Measurements from ENCODE around the gene LAMB4. TPM values are rescaled to one million over a fixed set of nuclear protein-coding genes. Genes with fewer than 3 reads are reported as not detected.

LAMB4 gene
- total RNA-seq, 2 donors from 2014 or later = not detected

DNA sequence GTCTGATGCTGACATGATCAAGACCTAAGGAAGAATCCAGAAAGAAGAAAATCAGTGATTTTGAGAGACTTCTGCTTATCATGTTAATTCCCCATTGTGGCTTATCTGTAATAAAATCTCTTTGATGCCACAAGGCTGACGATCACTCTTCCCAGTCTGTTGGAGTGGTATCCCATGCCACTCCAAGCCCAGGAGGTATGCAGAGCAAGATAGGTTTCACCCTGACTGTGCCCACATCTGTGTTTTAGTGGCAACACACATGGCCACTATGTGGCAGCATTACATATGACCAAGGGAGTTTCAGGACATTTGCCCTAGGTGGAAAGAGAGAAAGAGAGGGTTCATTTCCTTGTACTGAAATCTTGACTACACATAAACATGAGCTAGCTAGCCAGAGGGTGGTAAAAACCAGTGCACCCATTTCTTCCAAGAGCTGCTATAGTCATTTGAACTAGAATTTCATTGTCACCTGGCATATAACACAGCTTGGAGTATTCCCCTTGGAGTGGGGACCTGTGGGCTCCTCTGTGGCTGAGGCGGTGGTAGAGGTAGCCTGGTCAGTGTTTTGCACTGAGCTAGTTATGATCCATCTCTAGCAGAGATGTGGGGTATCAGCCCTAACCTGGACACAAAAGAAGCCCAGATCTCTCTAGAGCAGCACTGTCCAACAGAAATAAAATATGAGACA lies 20.8 kb downstream of the LAMB4 start:
- no peak overlapping the region for H3K27ac Mint-ChIP-seq
- H3K4me1 Mint-ChIP-seq (ENCODE audit: low read depth in 2 of 2) = no peaks in the 10 kb centered on the region
- ATAC-seq (no peak), DNase-seq (ENCODE audit: low spot score) (no peak)
- H3K9me3 Mint-ChIP-seq = no peaks in the 10 kb centered on the region
- no peaks in the 10 kb centered on the region for H3K36me3 Mint-ChIP-seq
- H3K27me3 Mint-ChIP-seq = no peaks in the 10 kb centered on the region
- H3K4me3 Mint-ChIP-seq = no peak overlapping the region

GRCh38 chr7:108108131-108108530 lies 22.0 kb downstream of the LAMB4 start:
- H3K36me3 Mint-ChIP-seq = no peaks in the 10 kb centered on the region
- no peaks in the 10 kb centered on the region for H3K27me3 Mint-ChIP-seq
- no peaks in the 10 kb centered on the region for H3K4me1 Mint-ChIP-seq (ENCODE audit: low read depth in 2 of 2)
- DNase-seq (ENCODE audit: low spot score) (no peak), ATAC-seq (no peak)
- H3K9me3 Mint-ChIP-seq = no peaks in the 10 kb centered on the region
- no peak overlapping the region for H3K27ac Mint-ChIP-seq
- no peak overlapping the region for H3K4me3 Mint-ChIP-seq

DNA sequence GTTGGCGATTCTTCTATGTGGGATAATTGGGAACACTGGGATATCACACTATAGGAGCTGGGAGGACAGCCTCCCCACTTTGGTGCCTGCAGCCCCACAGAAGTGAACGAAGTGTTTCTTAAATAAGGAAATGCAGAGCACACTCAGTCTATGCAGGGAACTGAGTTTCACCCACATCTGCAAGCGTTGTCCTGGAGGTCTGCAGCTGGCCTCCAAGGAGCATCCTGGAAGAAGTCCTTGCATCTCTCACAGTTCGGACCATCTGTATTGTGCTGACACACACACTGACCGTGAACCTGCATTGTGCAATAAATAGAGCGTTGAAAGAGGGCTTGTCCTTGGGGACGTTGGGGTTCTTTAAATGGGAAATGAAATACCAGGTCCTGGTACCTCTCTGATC lies 25.8 kb downstream of the LAMB4 start:
- peaks cover 0 to under 1% of the 10 kb centered on the region in 2 donors for H3K27me3 Mint-ChIP-seq
- no peak overlapping the region for H3K27ac Mint-ChIP-seq
- no peak overlapping the region for H3K4me3 Mint-ChIP-seq
- DNase-seq (ENCODE audit: low spot score) (no peak), ATAC-seq (no peak)
- H3K4me1 Mint-ChIP-seq (ENCODE audit: low read depth in 2 of 2) = no peaks in the 10 kb centered on the region
- no peaks in the 10 kb centered on the region for H3K9me3 Mint-ChIP-seq
- H3K36me3 Mint-ChIP-seq = no peaks in the 10 kb centered on the region

DNA sequence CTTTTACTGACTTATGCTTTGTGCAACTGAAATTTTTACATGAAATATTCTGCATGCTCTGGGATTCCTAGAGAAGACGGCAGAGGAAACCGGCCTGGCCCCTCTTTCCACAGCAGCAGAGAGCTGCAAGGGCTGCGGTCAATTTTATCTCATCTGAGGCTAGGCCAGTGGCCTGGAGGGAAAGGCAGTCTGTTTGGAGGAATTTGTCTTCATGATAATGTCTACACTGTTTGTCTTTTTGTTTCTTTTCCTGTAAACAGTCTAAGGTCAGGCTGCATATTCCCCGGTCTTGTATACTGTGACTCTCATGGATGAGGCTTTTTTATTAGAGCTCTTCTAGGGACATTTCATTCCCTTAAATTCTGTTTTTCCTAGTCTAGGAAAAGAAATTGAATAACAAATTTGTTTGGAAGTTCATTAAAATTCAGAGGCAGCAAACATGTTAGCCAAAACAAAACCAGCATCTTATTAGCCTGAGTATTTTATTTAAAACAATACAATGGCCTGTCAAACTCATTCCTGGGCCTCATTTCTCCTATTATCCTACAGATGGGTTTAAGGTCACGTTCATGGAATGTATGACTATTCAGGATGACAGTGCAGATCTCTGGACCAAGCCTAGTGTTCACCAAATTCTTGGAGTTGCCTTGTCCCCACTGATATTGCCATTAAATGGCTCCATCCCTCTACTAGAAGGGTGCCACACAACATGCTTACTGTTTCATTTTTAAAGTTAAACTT lies 26.4 kb downstream of the LAMB4 start:
- ATAC-seq (no peak), DNase-seq (ENCODE audit: low spot score) (no peak)
- Mint-ChIP-seq H3K4me3 (no peak overlapping the region), H3K27me3 (peaks cover 4 to 6% of the 10 kb centered on the region in 2 donors), H3K4me1 (ENCODE audit: low read depth in 2 of 2) (no peaks in the 10 kb centered on the region), H3K36me3 (no peaks in the 10 kb centered on the region), H3K27ac (no peak overlapping the region), H3K9me3 (no peaks in the 10 kb centered on the region)

DNA sequence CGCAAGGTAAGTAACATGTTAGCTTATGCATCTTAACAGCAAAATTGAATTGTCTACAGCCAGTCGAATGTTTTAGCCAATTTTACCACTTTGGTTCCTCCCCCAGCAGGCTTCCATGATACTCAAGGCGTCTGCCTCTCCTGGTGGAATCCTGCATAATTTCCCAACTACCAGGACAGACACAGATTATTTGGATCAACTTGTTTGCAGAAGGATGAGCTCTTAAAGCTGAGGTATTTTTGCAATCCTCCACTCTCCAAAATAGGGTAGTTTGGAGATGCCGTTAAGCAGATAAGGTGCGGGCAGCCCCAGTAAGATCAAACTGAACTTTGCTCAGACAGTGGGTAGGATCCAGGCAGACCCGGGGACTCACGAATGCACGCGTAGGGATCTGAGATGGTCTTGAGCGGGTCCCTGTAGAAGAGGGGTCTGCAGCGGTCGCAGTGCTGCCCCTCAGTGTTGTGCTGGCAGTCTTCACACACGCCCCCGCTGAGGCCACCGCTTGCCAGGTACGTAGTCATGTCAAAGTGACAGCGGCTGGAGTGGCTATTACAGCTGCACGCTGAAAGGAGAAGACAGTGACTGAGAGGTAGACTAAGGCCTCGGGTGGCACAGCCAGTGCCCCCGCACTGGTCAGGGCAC lies 27.4 kb downstream of the LAMB4 start:
- peaks cover 4 to 7% of the 10 kb centered on the region in 2 donors for H3K27me3 Mint-ChIP-seq
- no peaks in the 10 kb centered on the region for H3K4me1 Mint-ChIP-seq (ENCODE audit: low read depth in 2 of 2)
- DNase-seq (ENCODE audit: low spot score) = no peak
- no peak overlapping the region for H3K4me3 Mint-ChIP-seq
- H3K36me3 Mint-ChIP-seq = no peaks in the 10 kb centered on the region
- H3K9me3 Mint-ChIP-seq = no peaks in the 10 kb centered on the region
- no peak overlapping the region for H3K27ac Mint-ChIP-seq
- peak in 1 of 2 donors; percentile 20 for ATAC-seq

- Mint-ChIP-seq H3K4me3 (no peak overlapping the region), H3K9me3 (no peaks in the 10 kb centered on the region)
- DNase-seq (ENCODE audit: low spot score) = no peak
Measured at GRCh38 chr7:108101759-108102158, 28.4 kb downstream of the LAMB4 start.

DNA sequence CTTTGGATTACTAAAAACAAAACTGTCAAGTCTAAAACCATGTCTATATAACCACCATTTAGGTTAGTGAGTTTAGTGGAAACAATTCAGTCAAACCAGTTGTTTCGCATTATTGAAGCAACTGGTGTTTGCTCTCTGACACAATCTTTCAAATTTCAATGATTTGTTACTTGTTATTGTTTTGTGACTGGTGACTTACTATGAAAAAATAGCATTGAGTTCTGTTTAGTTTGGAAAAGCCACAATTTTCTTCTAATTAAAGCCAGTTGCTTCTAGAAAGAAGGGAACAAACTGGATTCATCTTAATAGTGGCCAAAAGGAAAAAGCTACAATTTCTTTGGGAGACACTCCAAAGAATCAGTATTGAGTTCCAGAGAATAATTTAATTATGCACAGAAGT lies 30.4 kb downstream of the LAMB4 start:
- DNase-seq (ENCODE audit: low spot score) = no peak
- Mint-ChIP-seq H3K27ac (no peak overlapping the region), H3K36me3 (no peaks in the 10 kb centered on the region)

More at GRCh38 chr7:108101759-108102158, 28.4 kb downstream of the LAMB4 start:
- ATAC-seq = no peak
- Mint-ChIP-seq H3K27ac (no peak overlapping the region), H3K27me3 (peaks cover 4 to 7% of the 10 kb centered on the region in 2 donors), H3K36me3 (no peaks in the 10 kb centered on the region), H3K4me1 (ENCODE audit: low read depth in 2 of 2) (no peaks in the 10 kb centered on the region)

DNA sequence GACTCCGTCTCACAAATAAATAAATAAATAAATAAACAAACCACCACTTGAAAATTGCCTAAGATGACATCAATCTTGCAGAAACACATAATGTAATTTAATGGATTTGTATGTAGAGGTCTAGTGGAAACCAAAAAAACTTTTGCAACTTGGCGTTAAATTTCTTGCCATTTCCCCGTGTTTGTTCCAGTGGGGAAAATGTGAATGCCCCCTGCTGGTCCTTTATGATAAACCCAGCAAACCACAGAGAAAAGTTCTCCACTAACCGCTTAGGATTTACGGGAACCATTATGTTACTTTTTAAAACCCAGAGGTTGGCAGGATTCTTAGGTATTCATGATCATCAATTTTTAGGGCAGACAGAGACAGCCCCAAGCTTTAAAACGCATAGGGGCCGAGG lies 32.5 kb downstream of the LAMB4 start:
- H3K27ac Mint-ChIP-seq = no peak overlapping the region
- H3K4me3 Mint-ChIP-seq = no peak overlapping the region
- H3K27me3 Mint-ChIP-seq = peaks cover 14 to 28% of the 10 kb centered on the region in 2 donors
- no peaks in the 10 kb centered on the region for H3K36me3 Mint-ChIP-seq
- DNase-seq (ENCODE audit: low spot score) (no peak), ATAC-seq (no peak)
- no peaks in the 10 kb centered on the region for H3K4me1 Mint-ChIP-seq (ENCODE audit: low read depth in 2 of 2)
- no peaks in the 10 kb centered on the region for H3K9me3 Mint-ChIP-seq

More for the DNA sequence above, 30.4 kb downstream of the LAMB4 start:
- H3K4me1 Mint-ChIP-seq (ENCODE audit: low read depth in 2 of 2) = no peaks in the 10 kb centered on the region
- peaks cover 10 to 21% of the 10 kb centered on the region in 2 donors for H3K27me3 Mint-ChIP-seq
- no peak overlapping the region for H3K4me3 Mint-ChIP-seq
- H3K9me3 Mint-ChIP-seq = no peaks in the 10 kb centered on the region
- no peak for ATAC-seq

GRCh38 chr7:108096996-108097395 lies 33.2 kb downstream of the LAMB4 start:
- H3K4me1 Mint-ChIP-seq (ENCODE audit: low read depth in 2 of 2) = no peaks in the 10 kb centered on the region
- ATAC-seq = no peak

DNA sequence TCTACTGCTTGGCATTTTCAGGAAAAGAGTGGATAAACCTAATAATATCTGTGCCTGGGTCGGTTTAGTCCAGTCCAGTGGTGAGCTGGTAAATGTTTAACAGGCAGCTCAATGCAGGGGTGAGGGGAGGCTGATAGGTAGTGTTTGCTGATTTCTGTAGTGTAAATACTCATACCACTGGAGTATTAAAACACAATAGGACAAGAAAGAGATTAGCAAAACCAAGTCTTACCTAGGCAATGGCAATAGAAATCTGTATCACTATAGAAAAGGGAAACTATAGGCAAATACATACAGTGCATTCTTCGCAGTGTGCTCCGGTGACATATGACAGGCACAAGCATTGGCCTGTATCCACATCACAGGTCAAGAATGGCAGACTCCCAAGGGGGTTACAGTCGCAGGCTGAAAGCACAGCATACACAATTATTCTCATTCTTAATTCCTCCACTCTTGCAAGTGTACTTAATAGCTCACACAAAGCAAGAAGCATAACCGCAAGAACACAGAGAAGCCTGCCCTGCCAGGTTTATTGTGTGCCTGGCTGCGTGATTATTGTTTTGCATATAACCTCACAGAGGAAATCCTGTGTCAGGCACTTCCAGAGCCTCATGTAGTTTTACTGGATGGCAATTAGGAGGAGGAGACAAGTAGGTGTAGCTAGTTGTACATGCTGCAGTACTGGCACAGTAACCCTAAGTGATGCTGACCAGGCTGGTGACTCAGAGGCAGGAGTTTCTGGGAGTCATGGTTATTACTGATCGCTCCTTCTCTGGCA lies 35.0 kb downstream of the LAMB4 start:
- no peak for DNase-seq (ENCODE audit: low spot score)
- Mint-ChIP-seq H3K27ac (no peak overlapping the region), H3K27me3 (peaks cover 14 to 37% of the 10 kb centered on the region in 2 donors), H3K36me3 (no peaks in the 10 kb centered on the region), H3K4me3 (no peak overlapping the region), H3K9me3 (no peaks in the 10 kb centered on the region), H3K4me1 (ENCODE audit: low read depth in 2 of 2) (peaks cover 0 to 3% of the 10 kb centered on the region in 2 donors)
- ATAC-seq = no peak

More at GRCh38 chr7:108096996-108097395, 33.2 kb downstream of the LAMB4 start:
- Mint-ChIP-seq H3K4me3 (no peak overlapping the region), H3K9me3 (no peaks in the 10 kb centered on the region), H3K27me3 (peaks cover 14 to 28% of the 10 kb centered on the region in 2 donors), H3K27ac (no peak overlapping the region), H3K36me3 (no peaks in the 10 kb centered on the region)
- DNase-seq (ENCODE audit: low spot score) = no peak

GRCh38 chr7:108094346-108094745 lies 35.8 kb downstream of the LAMB4 start:
- peaks cover 14 to 37% of the 10 kb centered on the region in 2 donors for H3K27me3 Mint-ChIP-seq
- no peak overlapping the region for H3K27ac Mint-ChIP-seq
- H3K4me1 Mint-ChIP-seq (ENCODE audit: low read depth in 2 of 2) = peaks cover 0 to 3% of the 10 kb centered on the region in 2 donors
- no peak overlapping the region for H3K4me3 Mint-ChIP-seq
- no peak for DNase-seq (ENCODE audit: low spot score)
- no peaks in the 10 kb centered on the region for H3K9me3 Mint-ChIP-seq
- ATAC-seq = no peak
- no peaks in the 10 kb centered on the region for H3K36me3 Mint-ChIP-seq

DNA sequence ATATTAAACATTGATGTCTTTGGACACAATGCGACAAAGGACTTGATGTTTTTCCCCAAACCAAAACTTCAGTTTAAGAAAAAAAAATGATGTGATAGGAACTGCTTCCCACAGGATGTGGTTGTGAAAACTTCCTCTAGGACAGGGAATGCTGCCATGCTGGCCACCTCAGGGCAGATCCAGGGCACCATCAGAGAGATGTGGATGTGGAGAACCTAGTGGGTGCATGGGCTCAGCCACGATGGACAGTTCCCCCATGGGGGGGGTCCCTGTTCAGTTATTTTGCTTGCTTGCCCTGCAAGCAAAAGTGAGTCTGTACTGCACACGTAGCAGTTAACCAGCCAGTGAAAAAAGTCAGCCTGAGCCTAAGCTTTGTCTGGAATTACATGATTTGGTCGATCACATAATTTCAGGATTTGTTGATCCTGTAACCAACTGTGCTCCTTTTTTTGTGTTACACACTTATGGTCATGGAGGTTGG lies 36.3 kb downstream of the LAMB4 start:
- Mint-ChIP-seq H3K27ac (no peak overlapping the region), H3K4me3 (no peak overlapping the region), H3K4me1 (ENCODE audit: low read depth in 2 of 2) (peaks cover 0 to 3% of the 10 kb centered on the region in 2 donors), H3K36me3 (no peaks in the 10 kb centered on the region), H3K9me3 (no peaks in the 10 kb centered on the region), H3K27me3 (peaks cover 10 to 32% of the 10 kb centered on the region in 2 donors)
- no peak for ATAC-seq
- DNase-seq (ENCODE audit: low spot score) = no peak

GRCh38 chr7:108093341-108093740 lies 36.8 kb downstream of the LAMB4 start:
- Mint-ChIP-seq H3K9me3 (no peaks in the 10 kb centered on the region), H3K4me3 (no peak overlapping the region), H3K27me3 (peaks cover 10 to 30% of the 10 kb centered on the region in 2 donors), H3K36me3 (no peaks in the 10 kb centered on the region), H3K4me1 (ENCODE audit: low read depth in 2 of 2) (peaks cover 0 to 3% of the 10 kb centered on the region in 2 donors), H3K27ac (no peak overlapping the region)
- no peak for ATAC-seq
- no peak for DNase-seq (ENCODE audit: low spot score)
